ENCODE results near the gene MS4A6E. TPM values are rescaled to one million over a fixed set of nuclear protein-coding genes. Genes with fewer than 3 reads are reported as not detected.

MS4A6E gene
- total and polyA plus RNA-seq, 2 of the 8 experiments (the other 6 are each of a cell fraction or from before 2014, with no cell fraction given) = not detected

- no peaks in the 10 kb centered on the region for H3K79me2 ChIP-seq (ENCODE audit: control insufficient read depth in 1 of 2, insufficient read depth in 2 of 2, low read length in 2 of 2)
- H4K20me1 ChIP-seq (replicated peaks in 1 of 2; ENCODE audit: control insufficient read depth in 1 of 2, insufficient read depth in 2 of 2, low read length in 2 of 2) = no peaks in the 10 kb centered on the region
- H3K23me2 ChIP-seq (ENCODE audit: low read depth, low read length) = no peaks in the 10 kb centered on the region; the same call in 1 of the 2 replicates
- H2BK12ac ChIP-seq (ENCODE audit: low read depth, low read length) = 0 out of 2 replicates have a peak overlapping the region, but pooled peaks have one; percentile 33
- CTCF ChIA-PET (ENCODE audit: partially characterized antibody) = interaction anchor here (0.9 to 1.5 kb wide), 6 partner anchors 15 to 57 kb away, joined by 3 to 7 read pairs (median 4); no protein-coding TSS in a partner anchor
- H2AFZ ChIP-seq (ENCODE audit: low read length) = no peak overlapping the region
- WGBS, 2 experiments (ENCODE audit: extremely low coverage in 1 of 2, insufficient coverage in 1 of 2, insufficient read length in 1 of 2, insufficient replicate concordance in 2 of 2, low coverage in 1 of 2, low lambda C conversion rate in 2 of 2, missing lambda C conversion rate in 1 of 2) = 100% methylated on average over 1 of the region's 1 CpG; no CpG with 5 or more reads in 1 of the 2 experiments
- FAIRE-seq (no peak), DNase-seq (ENCODE audit: low read depth in 1 of 2, low spot score in 2 of 2) (no peak)
- POLR2A ChIA-PET (ENCODE audit: partially characterized antibody) = no interaction called here
- H3K14ac ChIP-seq (ENCODE audit: insufficient read length) = no peak overlapping the region
- no peak overlapping the region for H3K56ac ChIP-seq (replicated peaks; ENCODE audit: insufficient read length, low read depth, low read length)
- no peak overlapping the region for H4K5ac ChIP-seq (ENCODE audit: insufficient read length, low read depth, low read length)
- peaks cover 0 to 9% (median 4%) of the 10 kb centered on the region in 4 experiments; a peak in 5 of 7 replicates for H3K4me1 ChIP-seq (replicated peaks in 1 of 4; ENCODE audit: control insufficient read depth in 3 of 4, insufficient read depth in 4 of 4, low read length in 3 of 4)
- no peak overlapping the region for H4K8ac ChIP-seq (ENCODE audit: extremely low read depth, insufficient read depth, low read length)
- no peak overlapping the region for H3K23ac ChIP-seq (ENCODE audit: insufficient read length)
- no peak overlapping the region; the same call in 1 of the 2 replicates for H3K18ac ChIP-seq (ENCODE audit: extremely low read depth, low read length)
- H3K27me3 ChIP-seq (replicated peaks in 1 of 4; ENCODE audit: control insufficient read depth in 3 of 4, extremely low read depth in 1 of 4, insufficient read depth in 3 of 4, low read length in 3 of 4) = no peaks in the 10 kb centered on the region
- H3K36me3 ChIP-seq (ENCODE audit: control insufficient read depth in 2 of 4, insufficient read depth in 4 of 4, low read length in 3 of 4) = no peaks in the 10 kb centered on the region
- H3K4me3 ChIP-seq (ENCODE audit: extremely low read depth in 1 of 4, insufficient read depth in 2 of 4, low read depth in 3 of 4, low read length in 4 of 4) = no peak overlapping the region
- no peak overlapping the region for H3K4ac ChIP-seq (replicated peaks; ENCODE audit: insufficient read length, low read depth, low read length)
- no peak overlapping the region for H2AK5ac ChIP-seq (ENCODE audit: low read depth, low read length)
- no peak overlapping the region for H4K91ac ChIP-seq (replicated peaks; ENCODE audit: insufficient read length, low read length)
- H3K4me2 ChIP-seq (ENCODE audit: insufficient read depth in 1 of 2, low read depth in 2 of 2, low read length in 2 of 2) = no peak overlapping the region
- H3K27ac ChIP-seq (ENCODE audit: low read depth, low read length) = no peak overlapping the region
- no peak overlapping the region for H2BK120ac ChIP-seq (replicated peaks; ENCODE audit: low read depth, low read length)
- no peak overlapping the region; the same call in 1 of the 2 replicates for H2BK5ac ChIP-seq (ENCODE audit: low read depth, low read length)
- no peaks in the 10 kb centered on the region for H3K79me1 ChIP-seq (ENCODE audit: low read depth, low read length)
- peaks cover 10 to 13% of the 10 kb centered on the region in 2 experiments; a peak in 3 of 4 replicates for H3K9me3 ChIP-seq (ENCODE audit: insufficient read depth in 2 of 2, low read depth in 1 of 2, low read length in 1 of 2)
- peak overlapping the region; percentile 95; the same call in 1 of the 2 replicates for H2BK15ac ChIP-seq (ENCODE audit: low read length)
- no peak overlapping the region for H2BK20ac ChIP-seq (ENCODE audit: low read length)
- no peak overlapping the region for H3K9ac ChIP-seq (replicated peaks in 1 of 4; ENCODE audit: extremely low read depth in 1 of 4, low read depth in 3 of 4, low read length in 3 of 4)
- no peak for TF ChIP-seq MAX (IDR thresholded peaks at IDR 0.05)
- no peak for TF ChIP-seq SRF (IDR thresholded peaks at IDR 0.05; ENCODE audit: low read depth, low read length)
- no peak for TF ChIP-seq SP4 (IDR thresholded peaks at IDR 0.05; ENCODE audit: low read length)
- no peak for TF ChIP-seq HDAC2 (IDR thresholded peaks at IDR 0.05; ENCODE audit: borderline replicate concordance in 1 of 2, low read depth in 2 of 2, low read length in 2 of 2)
- no peak for TF ChIP-seq JUN (IDR thresholded peaks at IDR 0.05; ENCODE audit: low read depth, low read length)
- no peak for TF ChIP-seq CBX8 (IDR thresholded peaks at IDR 0.05; ENCODE audit: borderline replicate concordance, low read depth, low read length)
- TF ChIP-seq ZNF274 (IDR thresholded peaks at IDR 0.05; ENCODE audit: borderline replicate concordance, extremely low read depth, low read length) = no peak
- TF ChIP-seq YY1 (IDR thresholded peaks at IDR 0.05; ENCODE audit: low read depth, low read length) = no peak
- no peak for TF ChIP-seq PHF8 (conservative IDR thresholded peaks at IDR 0.05; ENCODE audit: low read depth, low read length)
Observed at GRCh38 chr11:60288531-60288930, 38.5 kb upstream of the MS4A6E start.

All from H1 (cell line).